ENCODE data around the gene OSMR.

Gene OSMR

GRCh38 chr5:38845526-38846378, at the start of gene OSMR:
Gene OSMR, plus strand, starts transcription at chr5:38846012. Its CDS starts 23,033 bp downstream, at chr5:38869045.
- DNase-seq: no peak

GRCh38 chr5:38796742-38797108, 49.1 kb upstream of the OSMR start:
- no peak for DNase-seq

- DNase-seq: no peak
Measured at GRCh38 chr5:38797838-38798237, 48.0 kb upstream of the OSMR start.

- DNase-seq: no peak
Measured at GRCh38 chr5:38799556-38800377, 46.0 kb upstream of the OSMR start.

- no peak for DNase-seq
Measured at GRCh38 chr5:38800515-38800914, 45.3 kb upstream of the OSMR start.

- DNase-seq: no peak
Measured at GRCh38 chr5:38802125-38802524, 43.7 kb upstream of the OSMR start.

GRCh38 chr5:38803246-38803645, 42.6 kb upstream of the OSMR start:
- no peak for DNase-seq

- DNase-seq: no peak
Measured at GRCh38 chr5:38806775-38807258, 39.0 kb upstream of the OSMR start.

GRCh38 chr5:38807570-38808483, 38.0 kb upstream of the OSMR start:
- DNase-seq: no peak

GRCh38 chr5:38808666-38809343, 37.0 kb upstream of the OSMR start:
- DNase-seq: no peak

- DNase-seq: peak; percentile 36
Measured at GRCh38 chr5:38809388-38810359, 36.1 kb upstream of the OSMR start.

GRCh38 chr5:38814879-38815278, 30.9 kb upstream of the OSMR start:
- no peak for DNase-seq

GRCh38 chr5:38816083-38817030, 29.5 kb upstream of the OSMR start:
- no peak for DNase-seq

GRCh38 chr5:38821679-38822078, 24.1 kb upstream of the OSMR start:
- DNase-seq: no peak

GRCh38 chr5:38823503-38823902, 22.3 kb upstream of the OSMR start:
- DNase-seq: no peak

GRCh38 chr5:38824821-38825220, 21.0 kb upstream of the OSMR start:
- DNase-seq: no peak

- DNase-seq: no peak
Measured at GRCh38 chr5:38825494-38825893, 20.3 kb upstream of the OSMR start.

- no peak for DNase-seq
Measured at GRCh38 chr5:38827525-38827924, 18.3 kb upstream of the OSMR start.

- DNase-seq: no peak
Measured at GRCh38 chr5:38830521-38831051, 15.2 kb upstream of the OSMR start.
